GM18517 (cell line): Measurements from ENCODE around the gene GABARAP.
"Not testable (repeated sequence)": the region's sequence is repeated elsewhere in the genome, so short reads cannot be mapped to it uniquely, and the experiment has no call there.

Experiments used
- ATAC-seq: cut with Tn5 transposase; IDR thresholded peaks from one replicate; pipeline ENCODE4 v1.9.1; 2021; ENCODE audit warnings: mild to moderate bottlenecking, moderate library complexity; ENCODE audit not compliant: unreplicated experiment

The GABARAP gene

GRCh38 chr17:7261379-7262191 lies 19.3 kb upstream of the GABARAP start:
- no peak for ATAC-seq

- no peak for ATAC-seq
Observed at GRCh38 chr17:7260651-7261378, 18.6 kb upstream of the GABARAP start.

- ATAC-seq: no peak
Observed at GRCh38 chr17:7260151-7260550, 17.9 kb upstream of the GABARAP start.

GRCh38 chr17:7259555-7259889 lies 17.3 kb upstream of the GABARAP start:
- ATAC-seq: no peak

GRCh38 chr17:7258731-7259554 lies 16.7 kb upstream of the GABARAP start:
- ATAC-seq: no peak

GRCh38 chr17:7256766-7257456 lies 14.7 kb upstream of the GABARAP start:
- no peak for ATAC-seq

- no peak for ATAC-seq
Observed at GRCh38 chr17:7254511-7254910, 12.3 kb upstream of the GABARAP start.

- no peak for ATAC-seq
Observed at GRCh38 chr17:7253082-7253481, 10.8 kb upstream of the GABARAP start.

- ATAC-seq: peak; percentile 48
Observed at GRCh38 chr17:7252176-7253043, 10.2 kb upstream of the GABARAP start, which contains the start of gene ELP5. Gene ELP5, plus strand, starts transcription at chr17:7252215. Its CDS starts 336 bp downstream, at chr17:7252551.

- peak; percentile 89 for ATAC-seq
Observed at GRCh38 chr17:7251661-7252175, 9.5 kb upstream of the GABARAP start, which contains the start of gene CTDNEP1. Gene CTDNEP1, minus strand, starts transcription at chr17:7251734. Its CDS starts 438 bp downstream, at chr17:7251296.

GRCh38 chr17:7250695-7251627 lies 8.7 kb upstream of the GABARAP start:
- ATAC-seq: no peak

GRCh38 chr17:7249830-7250229 lies 7.6 kb upstream of the GABARAP start:
- no peak for ATAC-seq

- ATAC-seq: no peak
Observed at GRCh38 chr17:7249214-7249613, 7.0 kb upstream of the GABARAP start.

GRCh38 chr17:7248796-7249195 lies 6.5 kb upstream of the GABARAP start:
- no peak for ATAC-seq

GRCh38 chr17:7246779-7247178 lies 4.5 kb upstream of the GABARAP start:
- no peak for ATAC-seq

GRCh38 chr17:7243838-7244237 lies 1.6 kb upstream of the GABARAP start:
- not testable (repeated sequence) for ATAC-seq

GRCh38 chr17:7243453-7243729 lies 1.1 kb upstream of the GABARAP start:
- ATAC-seq: no peak

- peak; percentile 52 for ATAC-seq
Observed at GRCh38 chr17:7242717-7243452, 636 bp upstream of the GABARAP start.
